ENCODE measurements around the gene ERI3. TPM values are rescaled to one million over a fixed set of nuclear protein-coding genes. Genes with fewer than 3 reads are reported as not detected.

ERI3 gene
- total and polyA plus RNA-seq, 2 of the 4 experiments (the other 2 are of a cell fraction) = 56.6 to 70.9 TPM

DNA sequence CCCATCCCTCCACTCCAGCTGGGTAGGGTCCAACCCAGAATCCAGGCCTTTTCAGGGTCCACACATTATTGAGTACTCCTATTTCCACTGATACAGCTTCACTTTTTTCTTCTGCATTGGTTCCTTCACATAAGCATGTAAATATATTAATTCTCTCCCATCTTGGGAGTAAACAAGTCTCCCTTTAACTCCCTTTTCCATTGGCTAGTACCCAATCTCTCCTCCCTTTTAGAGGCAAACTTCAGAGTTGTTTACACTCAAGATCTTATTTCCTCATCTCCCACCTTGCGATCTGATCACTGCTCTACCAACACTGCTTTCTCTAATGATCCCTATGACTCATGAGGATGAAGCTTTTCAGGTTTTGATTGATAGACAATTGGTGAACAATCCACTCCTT lies 121.5 kb downstream of the ERI3 start:
- Histone ChIP-seq H3K4me2 (ENCODE audit: low read depth, low read length) (no peak overlapping the region), H2BK20ac (ENCODE audit: low read depth, low read length) (no peak overlapping the region), H3K4me1 (ENCODE audit: control insufficient read depth, insufficient read depth, low read length) (no peaks in the 10 kb centered on the region), H3K23ac (ENCODE audit: low read depth, low read length) (no peak overlapping the region), H3K27me3 (ENCODE audit: control insufficient read depth, insufficient read depth, low read length) (no peaks in the 10 kb centered on the region), H3K56ac (ENCODE audit: extremely low read depth, insufficient read depth, low read length) (no peak overlapping the region), H2AK9ac (replicated peaks; ENCODE audit: low read depth, low read length, poor library complexity) (no peak overlapping the region), H3K14ac (replicated peaks; ENCODE audit: low read depth, low read length) (no peak overlapping the region), H3K9me1 (ENCODE audit: insufficient read depth, low read length) (no peaks in the 10 kb centered on the region; the same call in 1 of the 2 replicates), H2AK5ac (ENCODE audit: low read depth, low read length) (no peak overlapping the region), H2BK15ac (ENCODE audit: low read depth, low read length) (no peak overlapping the region), H2BK5ac (ENCODE audit: low read depth, low read length, poor library complexity, severe bottlenecking) (no peak overlapping the region), H4K20me1 (ENCODE audit: insufficient read depth, low read length) (no peaks in the 10 kb centered on the region; the same call in 1 of the 2 replicates), H3K9me3 (ENCODE audit: control insufficient read depth, insufficient read depth, low read length) (no peaks in the 10 kb centered on the region), H2BK120ac (ENCODE audit: low read depth, low read length) (no peak overlapping the region), H3K79me1 (ENCODE audit: low read depth in 1 of 2, low read length in 2 of 2) (no peaks in the 10 kb centered on the region; a peak in 1 of 4 replicates), H3K27ac (ENCODE audit: insufficient read depth, low read length) (no peak overlapping the region), H3K4me3 (ENCODE audit: insufficient read depth, low read depth, low read length) (no peak overlapping the region), H4K5ac (ENCODE audit: low read depth, low read length) (no peak overlapping the region), H3K36me3 (ENCODE audit: control insufficient read depth, insufficient read depth, low read length) (peaks cover 3% of the 10 kb centered on the region; the same call in 1 of the 2 replicates), H3K18ac (ENCODE audit: low read depth, low read length) (no peak overlapping the region), H2AFZ (replicated peaks; ENCODE audit: low read length, poor library complexity) (no peak overlapping the region), H4K91ac (ENCODE audit: insufficient read depth, low read depth, low read length) (no peak overlapping the region), H3K9ac (ENCODE audit: low read depth, low read length) (no peak overlapping the region), H4K8ac (ENCODE audit: low read depth in 2 of 2, low read length in 2 of 2) (no peak overlapping the region), H3K4ac (ENCODE audit: low read depth, low read length) (no peak overlapping the region)
- no TSS peak for BruUV-seq (replicated peaks)
- DNase-seq (no peak), ATAC-seq (ENCODE audit: low read depth) (no peak)
- ChIA-PET POLR2A (ENCODE audit: unreplicated experiment) (no interaction called here), CTCF (interaction anchor here (0.7 kb wide), 1 partner anchor 419 kb away, joined by 3 read pairs; no protein-coding TSS in a partner anchor)
- intact Hi-C loops (cut with micrococcal nuclease) (no loop called here), dilution Hi-C loops (cut with HindIII; ENCODE audit: low sequenced_read_pairs, unreplicated experiment) (no loop called here), in situ Hi-C loops (cut with MboI; ENCODE audit: low sequenced_read_pairs) (no loop called here)
- no CpG with 5 or more reads among the region's 1 CpG for WGBS, 2 experiments (ENCODE audit: extremely low coverage in 2 of 2, insufficient read length in 1 of 2)
- TF ChIP-seq CEBPB (IDR thresholded peaks at IDR 0.05; ENCODE audit: low read depth, low read length) (no peak), POLR2A (IDR thresholded peaks at IDR 0.05; ENCODE audit: low read depth, low read length) (no peak), MAZ (IDR thresholded peaks at IDR 0.05; ENCODE audit: borderline replicate concordance, low read depth, low read length) (no peak), ELK1 (IDR thresholded peaks at IDR 0.05; ENCODE audit: borderline replicate concordance, low read depth, low read length) (no peak), SMC3 (IDR thresholded peaks at IDR 0.05; ENCODE audit: low read depth, low read length) (no peak), FOS (IDR thresholded peaks at IDR 0.05; ENCODE audit: low read depth, low read length) (no peak), RAD21 (IDR thresholded peaks at IDR 0.05; ENCODE audit: low read length) (no peak)

Measured in IMR-90 (cell line).